ENCODE data around the gene FBXL13. TPM values are rescaled to one million over a fixed set of nuclear protein-coding genes. Genes with fewer than 3 reads are reported as not detected.

The FBXL13 gene
- total RNA-seq, 1 experiment from 2014 or later: 2.5 TPM

- POLR2A ChIA-PET: no interaction called here
- Histone ChIP-seq H3K4me1 (ENCODE audit: control insufficient read depth, insufficient read depth, low read length) (no peaks in the 10 kb centered on the region; the same call in 1 of the 2 replicates), H3K27ac (ENCODE audit: low read length) (no peak overlapping the region), H3K4me3 (ENCODE audit: low read depth in 2 of 2, low read length in 2 of 2) (no peak overlapping the region), H3K36me3 (ENCODE audit: control insufficient read depth, insufficient read depth, low read length) (no peaks in the 10 kb centered on the region), H3K27me3 (ENCODE audit: control insufficient read depth, insufficient read depth, low read length) (no peaks in the 10 kb centered on the region), H3K9me3 (ENCODE audit: control insufficient read depth, insufficient read depth, low read depth, low read length) (no peaks in the 10 kb centered on the region)
- TF ChIP-seq POLR2AphosphoS5 (IDR thresholded peaks at IDR 0.05; ENCODE audit: low read depth, low read length) (no peak), TCF7L2 (IDR thresholded peaks at IDR 0.05; ENCODE audit: low read depth, low read length) (no peak), SIN3A (IDR thresholded peaks at IDR 0.05; ENCODE audit: borderline replicate concordance, insufficient read depth, low read depth, low read length) (no peak)
- TF ChIP-seq, protein P1, sequence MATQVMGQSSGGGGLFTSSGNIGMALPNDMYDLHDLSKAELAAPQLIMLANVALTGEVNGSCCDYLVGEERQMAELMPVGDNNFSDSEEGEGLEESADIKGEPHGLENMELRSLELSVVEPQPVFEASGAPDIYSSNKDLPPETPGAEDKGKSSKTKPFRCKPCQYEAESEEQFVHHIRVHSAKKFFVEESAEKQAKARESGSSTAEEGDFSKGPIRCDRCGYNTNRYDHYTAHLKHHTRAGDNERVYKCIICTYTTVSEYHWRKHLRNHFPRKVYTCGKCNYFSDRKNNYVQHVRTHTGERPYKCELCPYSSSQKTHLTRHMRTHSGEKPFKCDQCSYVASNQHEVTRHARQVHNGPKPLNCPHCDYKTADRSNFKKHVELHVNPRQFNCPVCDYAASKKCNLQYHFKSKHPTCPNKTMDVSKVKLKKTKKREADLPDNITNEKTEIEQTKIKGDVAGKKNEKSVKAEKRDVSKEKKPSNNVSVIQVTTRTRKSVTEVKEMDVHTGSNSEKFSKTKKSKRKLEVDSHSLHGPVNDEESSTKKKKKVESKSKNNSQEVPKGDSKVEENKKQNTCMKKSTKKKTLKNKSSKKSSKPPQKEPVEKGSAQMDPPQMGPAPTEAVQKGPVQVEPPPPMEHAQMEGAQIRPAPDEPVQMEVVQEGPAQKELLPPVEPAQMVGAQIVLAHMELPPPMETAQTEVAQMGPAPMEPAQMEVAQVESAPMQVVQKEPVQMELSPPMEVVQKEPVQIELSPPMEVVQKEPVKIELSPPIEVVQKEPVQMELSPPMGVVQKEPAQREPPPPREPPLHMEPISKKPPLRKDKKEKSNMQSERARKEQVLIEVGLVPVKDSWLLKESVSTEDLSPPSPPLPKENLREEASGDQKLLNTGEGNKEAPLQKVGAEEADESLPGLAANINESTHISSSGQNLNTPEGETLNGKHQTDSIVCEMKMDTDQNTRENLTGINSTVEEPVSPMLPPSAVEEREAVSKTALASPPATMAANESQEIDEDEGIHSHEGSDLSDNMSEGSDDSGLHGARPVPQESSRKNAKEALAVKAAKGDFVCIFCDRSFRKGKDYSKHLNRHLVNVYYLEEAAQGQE (IDR thresholded peaks at IDR 0.05; ENCODE audit: insufficient read depth in 1 of 2, low read depth in 2 of 2, low read length in 1 of 2): no peak
- TF ChIP-seq, protein P2, sequence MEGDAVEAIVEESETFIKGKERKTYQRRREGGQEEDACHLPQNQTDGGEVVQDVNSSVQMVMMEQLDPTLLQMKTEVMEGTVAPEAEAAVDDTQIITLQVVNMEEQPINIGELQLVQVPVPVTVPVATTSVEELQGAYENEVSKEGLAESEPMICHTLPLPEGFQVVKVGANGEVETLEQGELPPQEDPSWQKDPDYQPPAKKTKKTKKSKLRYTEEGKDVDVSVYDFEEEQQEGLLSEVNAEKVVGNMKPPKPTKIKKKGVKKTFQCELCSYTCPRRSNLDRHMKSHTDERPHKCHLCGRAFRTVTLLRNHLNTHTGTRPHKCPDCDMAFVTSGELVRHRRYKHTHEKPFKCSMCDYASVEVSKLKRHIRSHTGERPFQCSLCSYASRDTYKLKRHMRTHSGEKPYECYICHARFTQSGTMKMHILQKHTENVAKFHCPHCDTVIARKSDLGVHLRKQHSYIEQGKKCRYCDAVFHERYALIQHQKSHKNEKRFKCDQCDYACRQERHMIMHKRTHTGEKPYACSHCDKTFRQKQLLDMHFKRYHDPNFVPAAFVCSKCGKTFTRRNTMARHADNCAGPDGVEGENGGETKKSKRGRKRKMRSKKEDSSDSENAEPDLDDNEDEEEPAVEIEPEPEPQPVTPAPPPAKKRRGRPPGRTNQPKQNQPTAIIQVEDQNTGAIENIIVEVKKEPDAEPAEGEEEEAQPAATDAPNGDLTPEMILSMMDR (IDR thresholded peaks at IDR 0.05): no peak
- intact Hi-C loops (cut with micrococcal nuclease; ENCODE audit: unreplicated experiment): no loop called here
- BruUV-seq (replicated peaks): no TSS peak
- DNase-seq (ENCODE audit: low read depth, low spot score) (no peak), ATAC-seq (no peak)
- in situ Hi-C loops (cut with HindIII; ENCODE audit: low pct_unique_long_range_greater_than_20kb, low sequenced_read_pairs): no loop called here
- CTCF ChIA-PET: no interaction called here
These were observed 131.7 kb downstream of the FBXL13 start for GRCh38 chr7:102942868-102943267.

DNA sequence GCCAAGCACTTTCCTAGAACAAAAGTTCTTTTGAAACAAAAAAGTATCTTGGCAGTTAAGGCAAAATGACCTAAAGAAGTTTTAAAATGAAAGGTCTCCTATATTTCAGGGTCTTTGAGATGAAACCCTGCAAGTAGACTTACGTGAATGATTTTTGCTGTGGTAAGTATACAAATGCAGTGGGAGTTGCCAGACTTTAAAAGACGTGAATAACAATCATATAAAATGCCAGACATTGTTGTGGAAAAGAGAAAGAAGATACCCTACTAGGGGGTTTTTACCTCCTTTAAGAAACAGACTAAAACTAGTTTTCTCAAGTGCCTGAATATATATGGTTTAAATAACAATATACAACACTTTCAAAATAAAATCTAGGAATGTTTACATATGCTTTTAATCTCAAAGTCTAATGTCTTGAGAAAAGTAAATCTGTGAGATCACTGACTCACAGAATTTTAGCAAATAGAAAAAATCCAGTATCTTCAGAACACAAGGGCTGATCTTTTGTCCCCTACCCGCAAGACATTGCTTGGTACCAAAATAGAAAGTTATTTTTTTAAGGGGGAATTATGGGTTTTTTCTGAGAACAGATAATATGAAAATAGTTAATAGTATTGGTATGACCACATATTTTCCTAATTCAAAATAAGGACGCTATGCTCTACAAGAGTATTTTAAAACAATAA is 132.3 kb downstream of the FBXL13 start:
- Histone ChIP-seq H3K27me3 (ENCODE audit: control insufficient read depth, insufficient read depth, low read length) (no peaks in the 10 kb centered on the region), H3K4me1 (ENCODE audit: control insufficient read depth, insufficient read depth, low read length) (no peaks in the 10 kb centered on the region; the same call in 1 of the 2 replicates), H3K36me3 (ENCODE audit: control insufficient read depth, insufficient read depth, low read length) (no peaks in the 10 kb centered on the region), H3K27ac (ENCODE audit: low read length) (no peak overlapping the region; the same call in 1 of the 2 replicates), H3K9me3 (ENCODE audit: control insufficient read depth, insufficient read depth, low read depth, low read length) (no peaks in the 10 kb centered on the region), H3K4me3 (ENCODE audit: low read depth in 2 of 2, low read length in 2 of 2) (no peak overlapping the region)
- TF ChIP-seq TCF7L2 (IDR thresholded peaks at IDR 0.05; ENCODE audit: low read depth, low read length) (no peak), SIN3A (IDR thresholded peaks at IDR 0.05; ENCODE audit: borderline replicate concordance, insufficient read depth, low read depth, low read length) (no peak), POLR2AphosphoS5 (IDR thresholded peaks at IDR 0.05; ENCODE audit: low read depth, low read length) (no peak)
- TF ChIP-seq, protein P1 (IDR thresholded peaks at IDR 0.05; ENCODE audit: insufficient read depth in 1 of 2, low read depth in 2 of 2, low read length in 1 of 2): no peak
- TF ChIP-seq, protein P2 (IDR thresholded peaks at IDR 0.05): no peak
- DNase-seq (ENCODE audit: low read depth, low spot score) (no peak), ATAC-seq (no peak)
- intact Hi-C loops (cut with micrococcal nuclease; ENCODE audit: unreplicated experiment): no loop called here
- ChIA-PET CTCF (no interaction called here), POLR2A (no interaction called here)
- BruUV-seq (replicated peaks): no TSS peak
- in situ Hi-C loops (cut with HindIII; ENCODE audit: low pct_unique_long_range_greater_than_20kb, low sequenced_read_pairs): no loop called here
